K562 (cell line): ENCODE measurements around the gene GRM3.

Experiments
- BACH1 ChIP-seq: fragments of 200-800 bp; sonication (Bioruptor generic); IDR thresholded peaks from 2 replicates; pipeline ENCODE4 v1.6.1; 2016; ENCODE audit warnings: missing genetic modification characterization, missing compliant biosample characterization
- CXXC5 ChIP-seq: fragments of 250-450 bp; sonication (Bioruptor Pico); IDR thresholded peaks from 2 replicates; pipeline ENCODE4 v1.8.0; 2022; ENCODE audit warnings: inconsistent platforms, mild to moderate bottlenecking, moderate library complexity
- FIP1L1 ChIP-seq: fragments of 200-400 bp; formaldehyde crosslinking; IDR thresholded peaks from 2 replicates; pipeline ENCODE4 v1.6.1; 2018; ENCODE audit warnings: mild to moderate bottlenecking, low read depth, low read length; ENCODE audit not compliant: poor library complexity, severe bottlenecking
- JUND ChIP-seq, 2 experiments: IDR thresholded peaks; 2 replicates in 1 of 2; 3 replicates in 1 of 2; pipeline ENCODE4 v1.6.1; 2011; ENCODE audit warnings: borderline replicate concordance in 2 of 2, low read depth in 2 of 2, low read length in 2 of 2, improper control_type of control experiment in 1 of 2, missing biosample characterization in 1 of 2, missing genetic modification characterization in 1 of 2, missing genetic modification reagents in 1 of 2
- KDM5B ChIP-seq: fragments of 200-600 bp; sonication (generic); IDR thresholded peaks from 2 replicates; pipeline ENCODE4 v1.6.1; 2012; ENCODE audit warnings: low read depth, mild to moderate bottlenecking, moderate library complexity, low read length, control low read depth, inconsistent platforms; ENCODE audit not compliant: insufficient replicate concordance
- MAZ ChIP-seq, 2 experiments: fragments of 450-650 bp in 1 of 2; sonication (generic) in 1 of 2; formaldehyde crosslinking; IDR thresholded peaks in 1 of 2; conservative IDR thresholded peaks in 1 of 2; 2 replicates each; pipeline versions ENCODE4 v1.4.0 to v1.5.0; 2020; ENCODE audit warnings: mild to moderate bottlenecking in 1 of 2, missing genetic modification reagents in 1 of 2
- NFIC ChIP-seq: fragments of 450-650 bp; IDR thresholded peaks from 2 replicates; pipeline ENCODE4 v1.6.1; 2017; ENCODE audit warnings: mild to moderate bottlenecking, inconsistent platforms
- PHF8 ChIP-seq: fragments of 200-600 bp; sonication (generic); IDR thresholded peaks from 2 replicates; pipeline ENCODE4 v1.6.1; 2012; ENCODE audit warnings: mixed run types, mild to moderate bottlenecking, inconsistent platforms, low read length, moderate library complexity, borderline replicate concordance
- ZBTB33 ChIP-seq: sonication (generic); formaldehyde crosslinking; IDR thresholded peaks from 2 replicates; pipeline ENCODE4 v1.8.1; 2023; ENCODE audit warnings: mild to moderate bottlenecking, missing genetic modification reagents
- ZNF174 ChIP-seq: fragments of 250-450 bp; sonication (Bioruptor Pico); IDR thresholded peaks from 2 replicates; pipeline ENCODE4 v1.4.0; 2020; ENCODE audit warnings: mild to moderate bottlenecking
- ZNF239 ChIP-seq: fragments of 250-450 bp; sonication (Bioruptor Pico); IDR thresholded peaks from 2 replicates; pipeline ENCODE4 v1.4.0; 2020; ENCODE audit warnings: mild to moderate bottlenecking
- TF ChIP-seq, protein P1 (sequence below): sonication (generic); formaldehyde crosslinking; IDR thresholded peaks from 2 replicates; pipeline ENCODE4 v1.9.0; 2022; ENCODE audit warnings: mild to moderate bottlenecking, missing genetic modification reagents

DNA sequence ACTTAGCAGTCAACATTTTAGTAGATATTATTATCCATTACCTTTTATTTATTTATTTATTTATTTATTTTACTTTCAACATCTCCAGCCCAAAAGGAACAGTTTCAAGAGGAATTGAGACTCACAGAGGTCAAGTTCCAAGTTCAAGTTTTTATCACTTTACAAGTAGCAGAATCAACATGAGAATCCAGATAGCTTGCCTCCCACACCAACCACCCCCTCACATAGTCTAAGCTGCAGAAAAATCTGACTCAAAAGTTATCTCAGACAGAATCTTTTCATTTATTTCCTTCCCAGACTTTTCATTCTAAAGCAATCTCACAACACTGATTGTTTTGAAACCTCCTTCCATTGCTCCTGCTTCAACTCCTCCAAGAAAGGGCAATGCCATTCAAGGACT is 129.6 kb downstream of the GRM3 start:
- TF ChIP-seq PHF8 (no peak), JUND (IDR thresholded peaks at IDR 0.05; ENCODE audit: borderline replicate concordance, low read depth, low read length) (no peak), JUND (tag; IDR thresholded peaks at IDR 0.05; ENCODE audit: borderline replicate concordance, low read depth, low read length) (no peak), ZNF174 (CRISPR knock-in tag) (no peak), KDM5B (no peak), NFIC (no peak), ZNF239 (no peak), ZBTB33 (CRISPR knock-in tag) (no peak), FIP1L1 (no peak), MAZ (CRISPR knock-in tag; conservative IDR thresholded peaks at IDR 0.05 in 1 of 2, IDR thresholded peaks at IDR 0.05 in 1 of 2) (no peak), BACH1 (tag) (no peak), CXXC5 (CRISPR knock-in tag) (no peak)
- TF ChIP-seq, protein P1, sequence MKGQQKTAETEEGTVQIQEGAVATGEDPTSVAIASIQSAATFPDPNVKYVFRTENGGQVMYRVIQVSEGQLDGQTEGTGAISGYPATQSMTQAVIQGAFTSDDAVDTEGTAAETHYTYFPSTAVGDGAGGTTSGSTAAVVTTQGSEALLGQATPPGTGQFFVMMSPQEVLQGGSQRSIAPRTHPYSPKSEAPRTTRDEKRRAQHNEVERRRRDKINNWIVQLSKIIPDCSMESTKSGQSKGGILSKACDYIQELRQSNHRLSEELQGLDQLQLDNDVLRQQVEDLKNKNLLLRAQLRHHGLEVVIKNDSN, result no peak
